Osteoblast (primary cell): ENCODE data around the gene GRIN2A. TPM values are rescaled to one million over a fixed set of nuclear protein-coding genes. Genes with fewer than 3 reads are reported as not detected.

Experiments
- DNase-seq: peaks from one replicate; pipeline ENCODE4 v3.0.0; 2011; ENCODE audit warnings: low spot score, mixed read lengths; ENCODE audit not compliant: insufficient read length; ENCODE audit errors: missing footprints
- H2AFZ ChIP-seq: 2 replicates; pipeline ENCODE4 v1.6.0; 2011; ENCODE audit warnings: mild to moderate bottlenecking, low read length
- H3K27ac ChIP-seq: 2 replicates; pipeline ENCODE4 v1.5.1; 2011; ENCODE audit warnings: mild to moderate bottlenecking, low read depth, low read length, moderate library complexity
- H3K27me3 ChIP-seq: 2 replicates; pipeline ENCODE4 v1.6.0; 2012; ENCODE audit warnings: mild to moderate bottlenecking, control low read depth, inconsistent platforms, low read length, moderate library complexity; ENCODE audit not compliant: insufficient read depth
- H3K36me3 ChIP-seq: 2 replicates; pipeline ENCODE4 v1.5.1; 2011; ENCODE audit warnings: mild to moderate bottlenecking, low read length, control low read depth, moderate library complexity; ENCODE audit not compliant: insufficient read depth
- H3K4me1 ChIP-seq: 2 replicates; pipeline ENCODE4 v1.5.1; 2011; ENCODE audit warnings: mild to moderate bottlenecking, low read length, control low read depth, moderate library complexity; ENCODE audit not compliant: insufficient read depth
- H3K4me2 ChIP-seq: 2 replicates; pipeline ENCODE4 v1.6.0; 2011; ENCODE audit warnings: mild to moderate bottlenecking, low read length; ENCODE audit not compliant: insufficient read depth
- H3K4me3 ChIP-seq: fragments of 200-600 bp; sonication (generic); 3 replicates; pipeline ENCODE4 v1.5.1; 2012; ENCODE audit warnings: mild to moderate bottlenecking, low read length, inconsistent platforms; ENCODE audit not compliant: insufficient read depth
- H3K79me2 ChIP-seq: 2 replicates; pipeline ENCODE4 v1.6.0; 2012; ENCODE audit warnings: mild to moderate bottlenecking, low read length, control low read depth, inconsistent platforms; ENCODE audit not compliant: insufficient read depth
- H3K9me3 ChIP-seq: 2 replicates; pipeline ENCODE4 v1.5.1; 2011; ENCODE audit warnings: low read depth, low read length, control low read depth
- H4K20me1 ChIP-seq: 2 replicates; pipeline ENCODE4 v1.6.0; 2012; ENCODE audit warnings: mild to moderate bottlenecking, low read length, control low read depth; ENCODE audit not compliant: insufficient read depth
- total RNA-seq: library from RNA; depleted of rRNA; stranded (reverse); fragments of >200 nt; gene quantifications from 2 replicates; pipeline ENCODE4 v1.2.3, GENCODE V29; 2012
- TF ChIP-seq, protein P1 (sequence below): IDR thresholded peaks from 2 replicates; pipeline ENCODE4 v1.5.1; 2011; ENCODE audit warnings: mild to moderate bottlenecking, low read depth, low read length, moderate library complexity; ENCODE audit errors: extremely low read depth

GRIN2A gene
- total RNA-seq, 1 donor = 0.72 TPM

- Histone ChIP-seq H2AFZ (no peak overlapping the region), H3K36me3 (no peaks in the 10 kb centered on the region), H3K9me3 (no peaks in the 10 kb centered on the region), H3K79me2 (no peaks in the 10 kb centered on the region), H3K27ac (no peak overlapping the region), H3K4me2 (no peak overlapping the region), H3K4me3 (no peak overlapping the region), H3K27me3 (no peaks in the 10 kb centered on the region), H4K20me1 (no peaks in the 10 kb centered on the region), H3K4me1 (no peaks in the 10 kb centered on the region)
- TF ChIP-seq, protein P1, sequence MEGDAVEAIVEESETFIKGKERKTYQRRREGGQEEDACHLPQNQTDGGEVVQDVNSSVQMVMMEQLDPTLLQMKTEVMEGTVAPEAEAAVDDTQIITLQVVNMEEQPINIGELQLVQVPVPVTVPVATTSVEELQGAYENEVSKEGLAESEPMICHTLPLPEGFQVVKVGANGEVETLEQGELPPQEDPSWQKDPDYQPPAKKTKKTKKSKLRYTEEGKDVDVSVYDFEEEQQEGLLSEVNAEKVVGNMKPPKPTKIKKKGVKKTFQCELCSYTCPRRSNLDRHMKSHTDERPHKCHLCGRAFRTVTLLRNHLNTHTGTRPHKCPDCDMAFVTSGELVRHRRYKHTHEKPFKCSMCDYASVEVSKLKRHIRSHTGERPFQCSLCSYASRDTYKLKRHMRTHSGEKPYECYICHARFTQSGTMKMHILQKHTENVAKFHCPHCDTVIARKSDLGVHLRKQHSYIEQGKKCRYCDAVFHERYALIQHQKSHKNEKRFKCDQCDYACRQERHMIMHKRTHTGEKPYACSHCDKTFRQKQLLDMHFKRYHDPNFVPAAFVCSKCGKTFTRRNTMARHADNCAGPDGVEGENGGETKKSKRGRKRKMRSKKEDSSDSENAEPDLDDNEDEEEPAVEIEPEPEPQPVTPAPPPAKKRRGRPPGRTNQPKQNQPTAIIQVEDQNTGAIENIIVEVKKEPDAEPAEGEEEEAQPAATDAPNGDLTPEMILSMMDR = no peak
- no peak for DNase-seq
Observed at GRCh38 chr16:10169904-10170410, 12.3 kb downstream of the GRIN2A start.

- no peaks in the 10 kb centered on the region for H3K36me3 ChIP-seq
- no peak overlapping the region for H3K27ac ChIP-seq
- H3K9me3 ChIP-seq = no peaks in the 10 kb centered on the region
- H2AFZ ChIP-seq = no peak overlapping the region
- no peaks in the 10 kb centered on the region for H3K4me1 ChIP-seq
- no peaks in the 10 kb centered on the region for H4K20me1 ChIP-seq
- H3K4me3 ChIP-seq = no peak overlapping the region
- H3K79me2 ChIP-seq = no peaks in the 10 kb centered on the region
- no peaks in the 10 kb centered on the region for H3K27me3 ChIP-seq
- no peak for DNase-seq
- H3K4me2 ChIP-seq = no peak overlapping the region
- TF ChIP-seq, protein P1 = no peak
Observed at GRCh38 chr16:10169031-10169430, 13.2 kb downstream of the GRIN2A start.

GRCh38 chr16:10168258-10168657 lies 14.0 kb downstream of the GRIN2A start:
- H3K36me3 ChIP-seq = no peaks in the 10 kb centered on the region
- no peaks in the 10 kb centered on the region for H3K79me2 ChIP-seq
- H3K27me3 ChIP-seq = no peaks in the 10 kb centered on the region
- no peaks in the 10 kb centered on the region for H3K9me3 ChIP-seq
- H4K20me1 ChIP-seq = no peaks in the 10 kb centered on the region
- H2AFZ ChIP-seq = no peak overlapping the region
- H3K4me2 ChIP-seq = no peak overlapping the region
- no peak overlapping the region for H3K4me3 ChIP-seq
- H3K4me1 ChIP-seq = no peaks in the 10 kb centered on the region
- no peak overlapping the region for H3K27ac ChIP-seq
- DNase-seq = no peak
- TF ChIP-seq, protein P1 = no peak

- Histone ChIP-seq H4K20me1 (no peaks in the 10 kb centered on the region), H3K4me1 (no peaks in the 10 kb centered on the region), H2AFZ (no peak overlapping the region), H3K36me3 (no peaks in the 10 kb centered on the region), H3K9me3 (no peaks in the 10 kb centered on the region), H3K27me3 (no peaks in the 10 kb centered on the region), H3K4me2 (no peak overlapping the region), H3K4me3 (no peak overlapping the region), H3K27ac (no peak overlapping the region), H3K79me2 (no peaks in the 10 kb centered on the region)
- TF ChIP-seq, protein P1 = no peak
- no peak for DNase-seq
Observed at GRCh38 chr16:10165643-10166042, 16.6 kb downstream of the GRIN2A start.
